K562 (cell line): Measurements from ENCODE around the gene PPP6C. TPM values are rescaled to one million over a fixed set of nuclear protein-coding genes. Genes with fewer than 3 reads are reported as not detected.

Source experiments
- C11orf30 ChIP-seq: fragments of 450-650 bp; IDR thresholded peaks from 2 replicates; pipeline ENCODE4 v1.6.1; 2016; ENCODE audit warnings: low read depth, mild to moderate bottlenecking
- CXXC5 ChIP-seq: fragments of 250-450 bp; sonication (Bioruptor Pico); IDR thresholded peaks from 2 replicates; pipeline ENCODE4 v1.8.0; 2022; ENCODE audit warnings: inconsistent platforms, mild to moderate bottlenecking, moderate library complexity
- DLX4 ChIP-seq: fragments of 250-450 bp; sonication (Bioruptor Pico); IDR thresholded peaks from 2 replicates; pipeline ENCODE4 v1.6.1; 2021; ENCODE audit warnings: mild to moderate bottlenecking
- E4F1 ChIP-seq: fragments of 250-450 bp; sonication (Bioruptor Pico); IDR thresholded peaks from 2 replicates; pipeline ENCODE4 v1.5.0; 2021; ENCODE audit warnings: mild to moderate bottlenecking, borderline replicate concordance
- EP300 ChIP-seq: IDR thresholded peaks from 2 replicates; pipeline ENCODE4 v1.6.1; 2012; ENCODE audit warnings: low read length, improper control_type of control experiment
- EP400 ChIP-seq: fragments of 450-650 bp; IDR thresholded peaks from 2 replicates; pipeline ENCODE4 v1.6.1; 2017; ENCODE audit warnings: antibody characterized with exemption, mild to moderate bottlenecking, moderate library complexity
- HDAC8 ChIP-seq: fragments of 450-650 bp; IDR thresholded peaks from 2 replicates; pipeline ENCODE4 v1.6.1; 2016; ENCODE audit warnings: mild to moderate bottlenecking, missing genetic modification characterization, moderate library complexity, missing compliant biosample characterization
- KDM4B ChIP-seq, 2 experiments: fragments of 450-650 bp in 1 of 2; sonication (generic) in 1 of 2; IDR thresholded peaks; 2 replicates each; pipeline ENCODE4 v1.6.1; 2016 to 2017; ENCODE audit warnings: borderline replicate concordance in 2 of 2, antibody characterized with exemption in 1 of 2, low read depth in 1 of 2, mild to moderate bottlenecking in 1 of 2
- KLF13 ChIP-seq: fragments of 450-650 bp; IDR thresholded peaks from 2 replicates; pipeline ENCODE4 v1.6.1; 2016; ENCODE audit warnings: missing genetic modification characterization, low read depth, mild to moderate bottlenecking, missing compliant biosample characterization, moderate library complexity, borderline replicate concordance
- MXI1 ChIP-seq: IDR thresholded peaks from 2 replicates; pipeline ENCODE4 v1.6.1; 2011; ENCODE audit warnings: low read depth, mild to moderate bottlenecking, improper control_type of control experiment, low read length
- PML ChIP-seq: IDR thresholded peaks from 2 replicates; pipeline ENCODE4 v1.6.1; 2012; ENCODE audit warnings: low read length, inconsistent platforms
- RCOR1 ChIP-seq, 2 experiments: IDR thresholded peaks; 2 replicates each; pipeline ENCODE4 v1.6.1; 2012; ENCODE audit warnings: low read depth in 2 of 2, low read length in 2 of 2, borderline replicate concordance in 1 of 2, improper control_type of control experiment in 1 of 2
- SUPT5H ChIP-seq: fragments of 450-650 bp; IDR thresholded peaks from 2 replicates; pipeline ENCODE4 v1.6.1; 2016
- THAP12 ChIP-seq: fragments of 250-450 bp; sonication (Bioruptor Pico); IDR thresholded peaks from 2 replicates; pipeline ENCODE4 v1.9.0; 2021; ENCODE audit warnings: mild to moderate bottlenecking, inconsistent platforms
- ZBTB1 ChIP-seq: sonication (generic); formaldehyde crosslinking; IDR thresholded peaks from 2 replicates; pipeline ENCODE4 v1.8.1; 2023; ENCODE audit warnings: missing genetic modification reagents, low read depth, mild to moderate bottlenecking, borderline replicate concordance
- ZFP36 ChIP-seq: fragments of 150-350 bp; IDR thresholded peaks from 2 replicates; pipeline ENCODE4 v1.6.1; 2018; ENCODE audit warnings: low read length, low read depth; ENCODE audit not compliant: partially characterized antibody
- ZFX ChIP-seq: sonication (generic); formaldehyde crosslinking; IDR thresholded peaks from 2 replicates; pipeline ENCODE4 v1.8.0; 2022; ENCODE audit warnings: mild to moderate bottlenecking, missing genetic modification reagents, moderate library complexity
- ZNF140 ChIP-seq: fragments of 250-450 bp; sonication (Bioruptor Pico); IDR thresholded peaks from 2 replicates; pipeline ENCODE4 v1.8.0; 2021; ENCODE audit warnings: moderate library complexity, mild to moderate bottlenecking, inconsistent platforms
- ZNF253 ChIP-seq: fragments of 250-450 bp; sonication (Bioruptor Pico); conservative IDR thresholded peaks from 2 replicates; pipeline ENCODE4 v1.6.1; 2021; ENCODE audit warnings: mild to moderate bottlenecking
- ZNF639 ChIP-seq, 2 experiments: fragments of 200-800 bp in 1 of 2; sonication (Bioruptor generic) in 1 of 2; sonication (generic) in 1 of 2; formaldehyde crosslinking in 1 of 2; IDR thresholded peaks in 1 of 2; conservative IDR thresholded peaks in 1 of 2; 2 replicates each; pipeline versions ENCODE4 v1.5.0 to v1.6.1; 2016 to 2020; ENCODE audit warnings: missing compliant biosample characterization in 1 of 2, missing genetic modification characterization in 1 of 2, missing genetic modification reagents in 1 of 2
- polyA plus RNA-seq, 8 experiments: library from polyadenylated mRNA; depleted of rRNA in 4 of 8; stranded (reverse) in 5 of 8; unstranded in 3 of 8; fragments of >200 nt; fragmentation: Nextera tagmentation in 2 of 8; fragmentation: Illumina TruSeq in 1 of 8; extraction: Ambion mirVana in 2 of 8; extraction: Trizol in 1 of 8; gene quantifications; 2 replicates each; pipeline versions ENCODE4 v1.2.1 to v1.2.3, GENCODE V29; 2011 to 2014; ENCODE audit warnings: inconsistent platforms in 1 of 8, missing spikeins in 1 of 8
- total RNA-seq, 7 experiments: library from RNA; depleted of rRNA in 6 of 7; stranded (reverse); fragments of >200 nt in 6 of 7; fragmentation: Illumina TruSeq in 2 of 7; extraction: Trizol in 2 of 7; gene quantifications; 2 replicates each; pipeline versions ENCODE4 v1.2.1 to v1.2.3, GENCODE V29; 2011 to 2021; ENCODE audit warnings: low replicate concordance in 1 of 7

PPP6C gene
- total and polyA plus RNA-seq, 9 of the 15 experiments (the other 6 are each of a cell fraction or from before 2014, with no cell fraction given): 18.8 to 44.8 (median 38.3) TPM

- TF ChIP-seq ZNF639 (CRISPR knock-in tag; conservative IDR thresholded peaks at IDR 0.05 in 1 of 2, IDR thresholded peaks at IDR 0.05 in 1 of 2) (peak in 1 of 2 experiments; percentile 45; a peak in 1 of 4 replicates), ZNF253 (no peak), SUPT5H (peak; percentile 89), E4F1 (CRISPR knock-in tag) (no peak), ZBTB1 (CRISPR knock-in tag) (no peak; the same call in 1 of the 2 replicates), ZFP36 (peak; percentile 37), DLX4 (CRISPR knock-in tag) (no peak), C11orf30 (no peak), KLF13 (tag) (0 out of 2 replicates have a peak, but pooled peaks have one; percentile 24), PML (peak; percentile 65; the same call in 1 of the 2 replicates), MXI1 (peak; percentile 78; the same call in 1 of the 2 replicates), EP300 (no peak), HDAC8 (tag) (no peak), KDM4B (IDR thresholded peaks at IDR 0.05; ENCODE audit: borderline replicate concordance in 2 of 2, low read depth in 1 of 2) (peak in 1 of 2 experiments; percentile 69; a peak in 1 of 4 replicates), CXXC5 (CRISPR knock-in tag) (peak; percentile 67), EP400 (peak; percentile 98), RCOR1 (IDR thresholded peaks at IDR 0.05; ENCODE audit: borderline replicate concordance in 1 of 2, low read depth in 2 of 2, low read length in 2 of 2) (0 out of 4 replicates have a peak, but pooled peaks of 1 of the 2 experiments have one; percentile 3), ZFX (CRISPR knock-in tag) (peak; percentile 90), THAP12 (CRISPR knock-in tag) (peak; percentile 50), ZNF140 (CRISPR knock-in tag) (no peak)
Observed at GRCh38 chr9:125200216-125201047, 10.8 kb upstream of the PPP6C start, which contains the start of gene RABEPK (continued).
